Mesenteric fat pad (tissue), 1 donor: ENCODE measurements around the gene SPDYE3. TPM values are rescaled to one million over a fixed set of nuclear protein-coding genes. Genes with fewer than 3 reads are reported as not detected.
"Not testable (repeated sequence)": the region's sequence is repeated elsewhere in the genome, so short reads cannot be mapped to it uniquely, and the experiment has no call there.

Source experiments
- DNase-seq: peaks from one replicate; pipeline ENCODE4 v3.0.0-alpha.2; 2020; ENCODE audit warnings: low spot score
- long read RNA-seq: library from polyadenylated mRNA; unstranded; transcript quantifications from one replicate; pipeline ENCODE4 v2.0.0, GENCODE V29; 2020
- total RNA-seq: library from RNA; stranded (reverse); fragmentation: NEBNext Ultra II Directional; extraction: Animal tissue kit (Norgen Biotek cat#: 25700); gene quantifications from one replicate; pipeline ENCODE4 v1.2.1, GENCODE V29; 2021
- donor health status: DM: yes; HTN: yes; CAD: no.

SPDYE3 gene
- total RNA-seq = not detected
- long read RNA-seq, partial matches to known transcripts = 0 of 9 reads
- long read RNA-seq, other reads (novel, unspliced or antisense) = 9 of 9 reads

- DNase-seq = not testable (repeated sequence)
These were observed at the start of gene SPDYE3 for GRCh38 chr7:100307402-100307801. SPDYE3 (plus strand) TSS chr7:100307702; CDS start chr7:100307886, 184 bp downstream.

GRCh38 chr7:100259984-100260383 lies 47.5 kb upstream of the SPDYE3 start:
- DNase-seq = not testable (repeated sequence)

- DNase-seq = not testable (repeated sequence)
These were observed 44.6 kb upstream of the SPDYE3 start for GRCh38 chr7:100262896-100263295.

GRCh38 chr7:100264223-100264622 lies 43.3 kb upstream of the SPDYE3 start:
- DNase-seq = not testable (repeated sequence)

GRCh38 chr7:100264669-100265165 lies 42.8 kb upstream of the SPDYE3 start:
- DNase-seq = not testable (repeated sequence)

GRCh38 chr7:100265851-100266250 lies 41.7 kb upstream of the SPDYE3 start:
- DNase-seq = not testable (repeated sequence)

- DNase-seq = no peak
These were observed 40.7 kb upstream of the SPDYE3 start for GRCh38 chr7:100266576-100267354.

- no peak for DNase-seq
These were observed 39.9 kb upstream of the SPDYE3 start for GRCh38 chr7:100267648-100268047.

GRCh38 chr7:100268882-100269281 lies 38.6 kb upstream of the SPDYE3 start:
- DNase-seq = not testable (repeated sequence)

- DNase-seq = not testable (repeated sequence)
These were observed 38.0 kb upstream of the SPDYE3 start for GRCh38 chr7:100269306-100270045.

- not testable (repeated sequence) for DNase-seq
These were observed 37.2 kb upstream of the SPDYE3 start for GRCh38 chr7:100270046-100270918.

GRCh38 chr7:100270941-100271593 lies 36.4 kb upstream of the SPDYE3 start:
- DNase-seq = not testable (repeated sequence)

GRCh38 chr7:100271716-100272537 lies 35.6 kb upstream of the SPDYE3 start:
- DNase-seq = peak; percentile 100

GRCh38 chr7:100272538-100272902 lies 35.0 kb upstream of the SPDYE3 start:
- DNase-seq = not testable (repeated sequence)

GRCh38 chr7:100275120-100275519 lies 32.4 kb upstream of the SPDYE3 start:
- DNase-seq = no peak

GRCh38 chr7:100276126-100276525 lies 31.4 kb upstream of the SPDYE3 start:
- DNase-seq = not testable (repeated sequence)

GRCh38 chr7:100282069-100282608 lies 25.4 kb upstream of the SPDYE3 start:
- not testable (repeated sequence) for DNase-seq

- DNase-seq = not testable (repeated sequence)
These were observed 24.4 kb upstream of the SPDYE3 start for GRCh38 chr7:100283147-100283546.
